ENCODE data around the gene ANP32B. TPM values are rescaled to one million over a fixed set of nuclear protein-coding genes. Genes with fewer than 3 reads are reported as not detected.
"Not testable (repeated sequence)": the region's sequence is repeated elsewhere in the genome, so short reads cannot be mapped to it uniquely, and the experiment has no call there.

ANP32B gene
- 54.5 TPM for total RNA-seq
- long read RNA-seq, transcript ANP32B-201 (7 exons, 1,463 nt): major isoform, 52 of 55 reads
- long read RNA-seq, partial matches to known transcripts: 0 of 55 reads
- long read RNA-seq, other reads (novel, unspliced or antisense): 3 of 55 reads

- intact Hi-C loops (cut with DNase I): loop anchor here (1.0 to 10.0 kb wide), 4 partner anchors 34 to 348 kb away; partner anchors contain the start of genes NCBP1, TBC1D2 and TSTD2
- DNase-seq (ENCODE audit: missing footprints): peak; percentile 96
- ATAC-seq: peak; percentile 94
These were observed at the start of gene ANP32B for GRCh38 chr9:97982683-97983588. Gene ANP32B, plus strand, starts transcription at chr9:97983341. Its CDS starts 215 bp downstream, at chr9:97983556.

GRCh38 chr9:97934321-97935115 lies 48.6 kb upstream of the ANP32B start:
- no peak for DNase-seq (ENCODE audit: missing footprints)
- intact Hi-C loops (cut with DNase I): no loop called here
- no peak for ATAC-seq

- ATAC-seq: no peak
- intact Hi-C loops (cut with DNase I): no loop called here
- DNase-seq (ENCODE audit: missing footprints): no peak
These were observed 47.9 kb upstream of the ANP32B start for GRCh38 chr9:97935276-97935675.

GRCh38 chr9:97936998-97937397 lies 46.1 kb upstream of the ANP32B start:
- no peak for ATAC-seq
- intact Hi-C loops (cut with DNase I): no loop called here
- DNase-seq (ENCODE audit: missing footprints): no peak

GRCh38 chr9:97938081-97938644 lies 45.0 kb upstream of the ANP32B start, which contains the start of gene HEMGN:
Gene HEMGN, minus strand, starts transcription at chr9:97938172. Its CDS starts 36 bp downstream, at chr9:97938136.
- DNase-seq (ENCODE audit: missing footprints): no peak
- intact Hi-C loops (cut with DNase I): no loop called here
- ATAC-seq: no peak

GRCh38 chr9:97940233-97940632 lies 42.9 kb upstream of the ANP32B start:
- DNase-seq (ENCODE audit: missing footprints) (no peak), ATAC-seq (no peak)
- intact Hi-C loops (cut with DNase I): no loop called here

- intact Hi-C loops (cut with DNase I): no loop called here
- no peak for DNase-seq (ENCODE audit: missing footprints)
- ATAC-seq: no peak
These were observed 42.4 kb upstream of the ANP32B start for GRCh38 chr9:97940741-97941140.

GRCh38 chr9:97941323-97941722 lies 41.8 kb upstream of the ANP32B start:
- DNase-seq (ENCODE audit: missing footprints) (no peak), ATAC-seq (no peak)
- intact Hi-C loops (cut with DNase I): no loop called here

- DNase-seq (ENCODE audit: missing footprints) (no peak), ATAC-seq (no peak)
- intact Hi-C loops (cut with DNase I): no loop called here
These were observed 39.8 kb upstream of the ANP32B start for GRCh38 chr9:97943308-97943855.

- intact Hi-C loops (cut with DNase I): no loop called here
- DNase-seq (ENCODE audit: missing footprints) (no peak), ATAC-seq (no peak)
These were observed 38.5 kb upstream of the ANP32B start for GRCh38 chr9:97944612-97945011.

- DNase-seq (ENCODE audit: missing footprints); ATAC-seq; intact Hi-C loops (cut with DNase I): not testable (repeated sequence)
These were observed 37.7 kb upstream of the ANP32B start for GRCh38 chr9:97945470-97945869.

- ATAC-seq; DNase-seq (ENCODE audit: missing footprints); intact Hi-C loops (cut with DNase I): not testable (repeated sequence)
These were observed 36.0 kb upstream of the ANP32B start for GRCh38 chr9:97947094-97947493.

- ATAC-seq; DNase-seq (ENCODE audit: missing footprints); intact Hi-C loops (cut with DNase I): not testable (repeated sequence)
These were observed 32.3 kb upstream of the ANP32B start for GRCh38 chr9:97950873-97951272.

- ATAC-seq (peak; percentile 39), DNase-seq (ENCODE audit: missing footprints) (no peak)
- intact Hi-C loops (cut with DNase I): no loop called here
These were observed 28.6 kb upstream of the ANP32B start for GRCh38 chr9:97954550-97954989.

GRCh38 chr9:97956331-97956730 lies 26.8 kb upstream of the ANP32B start:
- intact Hi-C loops (cut with DNase I): no loop called here
- ATAC-seq: no peak

GRCh38 chr9:97958812-97959511 lies 24.2 kb upstream of the ANP32B start:
- intact Hi-C loops (cut with DNase I): no loop called here
- ATAC-seq (no peak), DNase-seq (ENCODE audit: missing footprints) (no peak)

More at GRCh38 chr9:97956331-97956730, 26.8 kb upstream of the ANP32B start:
- DNase-seq (ENCODE audit: missing footprints): no peak

- no peak for DNase-seq (ENCODE audit: missing footprints)
- intact Hi-C loops (cut with DNase I): no loop called here
- ATAC-seq: no peak
These were observed 23.6 kb upstream of the ANP32B start for GRCh38 chr9:97959585-97959984.

Measured in Right ventricle myocardium inferior (tissue), 1 donor.